ENCODE results near the gene LPIN1.
A peak's percentile ranks its signal among the peaks of the same experiment; 100 is the strongest.

LPIN1 gene

DNA sequence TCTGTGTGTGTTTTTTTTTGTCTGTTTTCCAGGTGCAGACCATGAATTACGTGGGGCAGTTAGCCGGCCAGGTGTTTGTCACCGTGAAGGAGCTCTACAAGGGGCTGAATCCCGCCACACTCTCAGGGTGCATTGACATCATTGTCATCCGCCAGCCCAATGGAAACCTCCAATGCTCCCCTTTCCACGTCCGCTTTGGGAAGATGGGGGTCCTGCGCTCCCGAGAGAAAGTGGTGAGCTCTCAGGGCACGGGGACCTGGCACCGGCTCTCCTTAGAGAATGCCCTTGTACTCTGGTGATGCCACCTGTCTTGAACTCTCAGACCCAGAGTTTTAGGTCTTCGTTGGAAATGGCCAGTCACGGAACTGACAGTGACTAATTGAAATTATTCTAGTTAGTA, 19.1 kb downstream of the LPIN1 start:
- no peak for DNase-seq

DNA sequence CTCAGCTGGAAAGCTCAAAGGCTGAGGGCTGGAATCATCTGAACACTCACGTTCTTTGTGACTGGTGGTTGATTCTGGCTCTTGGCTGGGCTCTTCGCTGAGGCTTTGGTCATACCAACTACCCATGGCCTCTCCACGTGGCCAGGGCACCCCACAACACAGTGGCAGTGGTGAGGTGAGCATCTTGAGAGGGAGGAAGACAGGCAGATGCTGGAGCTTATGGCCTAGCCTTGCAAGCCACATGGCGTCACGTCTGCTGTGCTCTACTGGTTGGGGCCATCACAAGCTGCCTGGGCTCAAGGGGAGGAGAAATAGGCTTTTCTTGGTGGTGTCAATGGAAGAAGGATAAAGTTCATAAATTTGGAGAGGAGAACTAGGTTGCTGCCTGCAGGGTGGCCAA, 19.6 kb downstream of the LPIN1 start:
- no peak for DNase-seq

DNA sequence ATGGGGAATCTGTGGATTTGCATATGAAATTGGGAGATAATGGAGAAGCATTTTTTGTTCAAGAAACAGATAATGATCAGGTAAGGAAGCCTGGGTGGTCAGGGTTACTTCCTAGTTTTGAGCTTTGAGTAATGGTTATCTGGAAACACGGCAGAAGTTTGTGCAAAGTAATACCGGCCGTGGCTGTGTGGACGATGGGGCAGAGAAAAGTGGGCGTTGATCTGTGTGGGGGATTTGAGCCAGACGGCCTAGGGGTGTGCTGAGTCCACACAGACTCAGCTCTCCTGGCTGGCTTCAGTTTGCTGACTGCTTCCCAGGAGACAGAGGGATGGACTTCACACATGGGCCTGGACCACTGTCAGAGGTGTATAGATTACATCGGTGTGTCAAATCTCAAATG, 21.3 kb downstream of the LPIN1 start:
- DNase-seq = no peak

DNA sequence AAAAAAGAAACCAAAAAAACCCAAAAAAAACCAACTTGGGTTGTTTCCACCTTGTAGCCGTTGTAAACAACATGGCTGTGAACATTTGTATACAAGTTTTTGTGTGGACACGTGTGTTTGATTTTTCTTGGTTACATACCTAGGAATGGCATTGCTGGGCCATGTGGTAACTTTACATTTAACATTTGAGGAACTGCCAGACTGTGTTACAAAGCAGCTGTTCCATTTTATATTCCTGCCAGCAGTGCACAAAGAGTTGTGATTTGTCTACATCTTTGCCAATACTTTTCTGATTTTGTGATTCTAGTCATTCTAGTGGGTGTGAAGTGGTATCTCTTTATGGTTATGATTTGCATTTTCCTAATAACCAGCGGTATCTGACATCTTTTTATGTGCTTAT, 22.5 kb downstream of the LPIN1 start:
- no peak for DNase-seq

DNA sequence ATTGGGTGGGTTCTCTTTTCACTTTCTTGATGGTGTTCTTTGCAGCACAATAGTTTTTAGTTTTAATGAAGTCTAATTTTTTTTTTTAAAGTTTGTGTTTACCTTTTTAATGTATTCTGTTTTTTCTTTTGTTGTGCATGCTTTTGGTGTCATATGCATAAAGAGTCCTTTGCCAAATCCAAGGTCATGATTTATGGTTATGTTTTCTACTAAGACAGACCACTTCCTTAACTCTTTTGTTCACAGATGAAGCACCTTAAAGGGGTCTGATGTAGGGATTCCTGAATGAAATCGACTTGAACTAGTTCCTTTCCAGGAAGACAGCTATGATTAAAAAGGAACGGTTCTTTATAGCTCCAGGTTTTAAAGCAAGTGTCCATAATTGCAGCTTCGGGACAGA, 23.1 kb downstream of the LPIN1 start:
- no peak for DNase-seq

DNA sequence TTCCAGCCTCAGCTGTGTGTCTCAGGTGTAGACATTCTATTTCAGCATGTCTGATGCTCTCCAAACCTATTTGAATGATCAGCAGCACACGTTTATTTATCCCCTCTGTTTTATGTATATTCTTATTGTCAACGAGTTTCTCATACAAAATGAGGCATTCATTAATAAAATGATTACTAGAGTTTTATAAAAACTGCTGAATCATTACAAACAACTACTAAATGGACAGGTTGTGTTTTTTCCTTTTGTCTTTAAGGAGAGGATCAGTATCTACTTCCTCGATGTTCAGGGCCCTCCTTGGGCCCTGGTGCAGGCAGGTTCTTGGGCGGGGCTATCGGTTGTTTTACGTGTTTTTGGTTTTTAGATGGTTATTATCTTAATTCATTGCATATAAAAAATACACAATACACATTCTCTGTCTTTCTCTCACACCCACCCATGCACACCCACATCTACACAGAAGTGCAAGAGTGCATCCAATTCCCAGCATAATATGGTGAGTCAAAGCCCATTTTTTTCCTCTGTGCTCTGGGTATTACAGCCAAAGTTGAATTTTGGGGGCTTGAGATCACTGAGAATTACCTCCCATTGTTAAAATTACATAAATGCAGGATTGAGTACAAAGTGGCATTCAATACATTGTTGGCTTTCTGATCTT, 24.2 kb downstream of the LPIN1 start:
- DNase-seq = no peak

DNA sequence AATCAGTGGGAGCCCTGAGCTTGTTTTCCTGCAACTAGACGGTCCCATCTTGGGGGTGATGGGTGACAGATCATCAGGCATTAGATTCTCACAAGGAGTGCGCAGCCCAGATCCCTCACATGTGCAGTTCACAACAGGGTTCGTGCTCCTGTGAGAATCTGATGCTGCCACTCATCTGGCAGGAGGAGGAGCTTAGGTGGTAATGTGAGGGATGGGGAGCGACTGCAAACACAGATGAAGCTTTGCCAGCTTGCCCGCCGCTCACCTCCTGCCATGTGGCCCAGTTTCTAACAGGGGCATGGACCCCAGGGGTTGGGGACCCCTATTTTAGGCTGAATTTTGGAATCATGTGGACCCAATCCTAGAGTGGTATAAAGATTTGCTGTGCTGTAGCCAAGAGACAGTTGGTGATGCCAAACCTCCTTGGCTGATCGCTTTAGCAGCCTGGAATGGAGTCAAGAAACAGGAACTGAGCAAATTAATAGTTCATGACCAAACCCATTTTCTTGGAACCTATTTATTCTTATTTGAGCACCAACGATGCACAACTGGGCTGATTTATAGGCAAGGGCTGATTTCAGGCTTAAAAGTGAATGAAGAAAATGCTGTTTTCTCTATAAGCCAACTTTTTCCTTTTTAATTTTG, 25.7 kb downstream of the LPIN1 start:
- DNase-seq = no peak

DNA sequence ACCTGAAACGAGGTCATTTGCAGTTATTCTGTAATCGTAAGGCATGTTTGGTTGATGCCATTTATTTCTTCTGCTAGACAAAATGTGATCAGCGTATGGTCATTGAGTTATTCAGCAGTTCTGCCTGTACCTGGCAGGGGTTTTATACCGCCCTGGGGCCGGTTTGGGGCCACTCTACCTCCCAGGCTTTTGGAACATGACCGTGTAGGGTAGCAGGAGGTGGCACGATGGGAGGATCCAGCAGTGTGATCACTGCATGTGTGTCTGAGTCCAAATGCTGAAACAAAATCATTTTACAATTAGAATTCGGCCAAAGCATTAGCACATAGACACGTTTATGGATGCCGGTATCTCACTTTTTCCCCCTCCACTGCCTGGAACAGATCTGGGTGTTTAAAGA, 26.7 kb downstream of the LPIN1 start:
- no peak for DNase-seq

DNA sequence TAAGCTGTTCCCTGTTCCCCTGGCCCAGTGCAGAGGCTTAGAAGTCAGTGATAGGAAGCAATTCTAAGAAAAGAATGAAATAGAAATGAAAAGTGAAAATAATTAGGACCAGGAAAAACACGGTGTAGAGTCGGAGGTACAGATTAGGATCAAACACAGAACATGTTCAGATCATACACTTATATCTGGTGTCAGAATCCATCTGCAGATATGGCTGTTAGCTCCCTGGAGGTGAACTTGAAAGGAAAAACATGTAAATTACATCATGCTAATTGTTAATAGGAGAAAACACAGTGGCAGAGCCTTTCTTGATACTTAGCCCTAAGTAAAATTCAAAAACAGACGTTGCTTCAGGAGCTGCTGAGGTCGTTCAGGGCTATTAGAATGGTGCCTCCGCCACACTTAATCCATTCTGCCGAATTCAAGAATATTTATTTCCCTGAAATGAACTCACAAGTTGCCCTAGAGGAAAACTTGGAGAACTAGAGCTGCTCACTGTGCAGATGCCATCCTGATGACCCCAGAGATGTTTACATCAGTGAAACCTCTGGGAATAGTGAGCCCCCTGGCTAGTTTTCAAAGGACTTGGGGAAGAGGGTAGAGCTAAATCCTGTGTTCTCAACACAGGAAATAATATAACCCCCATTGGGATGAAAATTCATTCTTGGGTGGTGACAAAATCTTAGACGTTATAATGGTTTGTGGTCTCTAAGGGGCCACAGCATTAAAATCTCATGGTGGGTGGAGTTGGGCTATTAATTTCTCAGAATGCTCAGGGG, 27.5 kb downstream of the LPIN1 start:
- DNase-seq = no peak

DNA sequence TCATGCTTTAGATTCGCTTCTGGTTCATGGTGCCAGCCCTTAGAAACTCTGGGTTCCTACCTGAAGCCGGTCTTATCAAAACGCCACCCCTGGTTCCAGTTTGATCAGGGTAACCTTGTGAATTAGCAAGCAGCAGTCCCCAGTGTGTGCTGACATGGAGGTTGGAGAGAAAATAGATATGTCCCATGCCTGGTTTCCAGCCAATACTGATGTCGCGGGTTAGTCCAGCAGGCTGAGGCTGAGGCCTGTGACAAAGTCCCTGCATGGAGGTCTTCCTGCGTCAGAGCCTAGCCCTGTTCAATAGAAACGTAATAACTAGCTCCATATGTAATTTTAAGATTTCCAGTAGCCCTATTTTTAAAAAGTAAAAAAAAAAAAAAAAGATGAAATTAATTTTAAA, 28.2 kb downstream of the LPIN1 start:
- DNase-seq = no peak

DNA sequence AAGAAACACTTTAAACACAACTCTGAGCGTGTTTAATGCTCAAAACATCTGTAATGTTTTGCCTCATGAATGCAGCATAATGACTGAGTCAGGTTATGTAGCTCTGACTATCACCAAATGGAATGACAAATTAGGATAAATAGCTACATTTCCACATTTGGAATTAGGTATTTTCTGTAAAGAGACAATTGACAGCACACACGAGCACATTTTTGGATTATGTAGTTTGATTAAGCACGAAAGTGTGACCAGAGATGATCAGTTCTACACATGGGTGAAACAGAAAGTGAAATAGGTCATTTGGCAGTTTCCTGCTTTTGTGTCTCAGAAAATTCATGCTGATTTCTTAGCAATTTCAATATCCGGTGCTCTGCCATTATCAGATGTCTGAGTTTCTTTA, 29.0 kb downstream of the LPIN1 start:
- DNase-seq = no peak

DNA sequence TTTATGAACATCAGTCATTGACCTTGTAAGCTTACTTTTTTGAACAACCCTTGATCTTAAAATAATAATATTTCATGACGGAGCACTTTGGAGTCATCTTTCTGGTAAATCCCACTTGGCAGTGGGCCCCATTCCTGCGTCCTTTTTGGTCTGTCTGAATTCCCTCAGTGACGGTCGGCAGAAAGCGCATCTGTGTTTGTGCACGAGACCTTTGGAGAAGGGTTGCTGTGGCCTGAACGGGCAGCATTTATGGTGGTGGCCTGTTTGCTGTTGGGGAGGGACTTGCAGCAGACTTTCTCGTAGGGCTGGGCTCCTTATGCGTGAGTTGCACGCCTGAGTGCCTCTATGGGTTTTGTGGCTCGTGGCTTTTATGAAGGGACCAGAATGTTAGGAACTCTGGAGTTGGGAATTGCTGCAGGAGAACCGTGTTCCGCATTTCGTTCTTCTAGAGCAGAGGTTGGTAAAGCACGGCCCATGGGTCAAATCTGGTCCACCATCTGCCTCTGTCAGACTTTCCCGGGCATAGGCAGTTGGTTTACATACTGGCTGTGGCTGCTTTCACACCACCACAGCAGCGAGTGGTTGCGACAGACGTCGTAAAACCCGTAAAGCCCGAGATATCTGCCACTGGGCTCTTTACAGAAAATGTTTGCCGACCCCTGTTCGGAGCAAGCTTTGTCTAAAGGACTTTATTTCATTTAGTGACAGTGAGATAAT, 30.8 kb downstream of the LPIN1 start:
- no peak for DNase-seq

DNA sequence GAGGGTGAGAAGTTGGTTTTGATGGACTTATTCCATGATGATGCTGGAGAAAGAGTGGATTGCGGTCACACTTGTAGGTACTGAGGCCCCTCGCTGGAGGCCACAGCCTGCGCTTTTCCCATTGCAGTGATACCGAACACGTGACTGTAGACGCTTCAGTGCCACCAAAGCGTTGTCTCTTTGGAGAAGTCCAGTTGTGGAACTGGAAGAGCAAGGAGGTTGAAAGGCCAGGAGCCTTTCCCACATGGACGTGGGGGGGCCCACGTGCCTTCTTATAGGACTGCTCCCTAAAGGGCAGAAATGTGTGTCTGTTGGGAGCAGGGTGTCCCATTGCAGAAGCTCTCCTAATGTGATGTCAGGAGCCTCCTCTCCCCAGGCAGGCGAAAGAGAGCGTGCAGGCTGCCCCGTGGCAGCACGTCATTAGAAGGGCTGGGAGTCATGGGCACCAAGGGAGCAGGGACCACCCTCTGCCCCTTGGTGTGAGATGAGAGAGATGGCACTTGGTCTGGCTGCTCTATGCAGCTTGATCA, 31.5 kb downstream of the LPIN1 start:
- DNase-seq = no peak

DNA sequence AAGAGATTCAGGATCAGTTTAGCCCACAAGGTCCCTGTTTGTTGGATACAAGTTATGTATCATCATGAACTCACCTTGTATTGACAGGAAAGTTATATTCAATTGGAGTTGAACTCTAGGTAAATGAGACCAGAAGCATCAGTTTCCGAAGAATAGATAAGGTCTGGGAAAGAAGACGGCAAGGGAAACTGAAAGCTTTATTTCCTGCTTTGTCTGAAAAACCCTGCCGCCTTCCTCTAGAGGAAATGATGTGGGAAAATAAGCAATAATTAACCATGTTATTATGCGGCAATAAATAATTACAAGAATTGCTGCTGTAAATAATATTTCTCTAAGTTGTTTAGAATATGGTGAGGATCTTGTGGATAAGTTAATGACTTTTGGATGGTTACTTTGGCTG, 32.0 kb downstream of the LPIN1 start:
- no peak for DNase-seq

DNA sequence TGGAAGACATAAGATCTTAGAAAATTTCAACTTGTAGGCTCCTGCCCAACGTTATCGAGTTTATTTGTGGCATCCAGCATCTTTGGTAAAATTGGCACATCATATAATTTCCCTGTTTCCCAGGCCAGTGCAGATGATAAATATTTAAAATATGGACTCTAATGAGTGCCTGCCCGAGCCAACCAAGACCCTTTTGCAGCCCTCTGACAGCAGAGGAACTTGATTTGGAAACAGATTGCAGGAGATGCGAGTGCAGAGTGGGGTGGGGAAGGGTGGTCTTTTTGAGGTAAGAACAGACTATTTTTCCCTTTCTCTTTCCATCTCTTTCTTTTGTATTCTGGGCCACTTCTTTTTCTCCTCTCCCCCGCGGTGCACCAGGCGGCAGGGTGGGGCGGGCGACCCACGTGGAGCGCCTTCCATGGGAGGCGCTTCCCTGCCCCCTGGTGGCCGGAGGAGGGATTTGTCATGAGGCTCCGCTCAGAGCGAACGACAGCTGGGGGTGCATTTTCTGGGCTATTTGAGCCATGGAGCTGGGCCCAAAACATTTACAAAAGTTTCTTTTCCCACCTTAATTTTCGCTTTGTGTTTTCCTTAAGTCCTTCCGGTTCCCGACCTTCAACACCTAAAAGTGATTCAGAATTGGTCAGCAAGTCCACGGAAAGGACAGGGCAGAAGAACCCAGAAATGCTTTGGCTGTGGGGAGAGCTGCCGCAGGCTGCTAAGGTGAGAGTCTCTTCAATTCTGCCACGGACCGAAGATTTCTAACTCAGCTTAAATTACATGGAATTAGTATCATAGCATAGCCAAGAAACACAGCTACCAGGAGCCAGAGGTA, 32.7 kb downstream of the LPIN1 start:
- peak; percentile 80 for DNase-seq

DNA sequence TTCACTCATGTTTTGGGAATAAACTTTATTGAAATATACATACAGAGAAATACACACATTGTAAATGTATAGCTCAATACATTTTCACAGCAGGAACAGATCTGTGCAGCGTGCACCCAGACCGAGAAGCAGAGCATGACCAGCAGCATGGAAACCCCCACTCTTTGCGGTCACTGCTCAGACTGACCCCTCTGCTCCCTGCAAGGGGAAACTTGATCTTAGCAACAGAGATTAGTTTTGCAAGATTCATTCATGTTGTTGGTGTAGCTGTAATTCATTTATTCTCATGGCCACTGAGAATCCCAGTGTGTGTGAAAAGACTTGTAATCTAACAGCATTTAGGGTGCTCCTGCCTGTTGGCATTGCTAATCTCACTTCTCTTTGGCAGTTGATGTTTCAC, 35.2 kb downstream of the LPIN1 start:
- no peak for DNase-seq

DNA sequence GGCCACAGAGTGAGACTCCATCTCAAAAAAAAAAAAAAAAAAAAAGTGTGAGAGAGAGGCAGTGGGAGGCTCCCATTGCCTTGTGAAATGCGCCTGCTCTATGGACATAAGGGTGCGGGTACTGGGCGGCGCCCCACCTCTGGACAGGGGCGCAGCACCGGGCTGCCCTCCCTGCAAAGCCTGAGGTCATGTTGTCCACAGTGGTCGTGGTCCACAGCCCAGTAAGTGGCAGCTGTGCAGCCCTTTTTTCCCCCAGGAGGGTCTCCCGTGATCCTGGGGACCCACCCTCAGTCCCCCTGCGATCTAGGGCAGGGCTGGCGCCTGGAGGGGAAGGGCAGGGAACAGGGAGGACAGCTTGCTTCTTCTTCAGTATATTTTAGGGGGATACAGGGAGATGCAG, 37.8 kb downstream of the LPIN1 start:
- no peak for DNase-seq

DNA sequence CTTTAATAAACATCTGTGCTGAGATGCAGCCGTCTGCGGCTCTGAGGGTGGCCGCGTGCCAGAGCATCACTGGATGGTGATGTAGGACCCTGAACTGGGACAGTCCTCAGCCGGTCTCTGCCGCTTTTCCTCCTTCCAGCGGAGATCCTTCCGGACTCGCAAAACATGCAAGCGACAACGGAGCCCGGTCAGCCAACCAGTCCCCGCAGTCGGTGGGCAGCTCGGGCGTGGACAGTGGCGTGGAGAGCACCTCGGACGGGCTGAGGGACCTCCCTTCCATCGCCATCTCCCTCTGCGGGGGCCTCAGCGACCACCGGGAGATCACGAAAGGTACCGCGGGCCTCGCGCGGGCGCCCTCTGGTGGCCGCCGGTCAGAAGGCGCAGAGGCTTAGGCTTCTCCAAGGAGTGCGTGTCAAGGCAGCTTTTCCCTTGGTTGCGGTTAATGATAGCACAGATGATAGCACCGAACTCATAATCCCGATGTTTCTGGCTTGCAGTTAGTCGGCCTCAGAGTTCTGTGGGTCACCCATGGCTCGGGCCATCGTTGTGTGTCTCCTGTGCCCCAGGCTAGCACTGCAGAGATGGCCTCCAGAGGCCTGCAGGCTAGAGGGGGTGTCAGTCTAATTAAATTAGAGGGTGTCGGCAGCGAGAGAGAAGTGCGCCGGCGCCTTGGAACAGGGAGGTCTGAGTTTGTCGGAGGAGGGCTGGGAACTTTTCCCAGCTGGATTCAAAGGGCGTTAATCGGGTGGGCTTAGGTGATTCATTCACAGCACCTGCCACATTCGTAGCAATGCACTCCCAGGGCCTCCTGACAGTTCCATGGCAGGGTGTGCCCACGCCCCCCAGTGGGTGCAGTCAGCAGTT, 38.5 kb downstream of the LPIN1 start:
- peak; percentile 16 for DNase-seq

DNA sequence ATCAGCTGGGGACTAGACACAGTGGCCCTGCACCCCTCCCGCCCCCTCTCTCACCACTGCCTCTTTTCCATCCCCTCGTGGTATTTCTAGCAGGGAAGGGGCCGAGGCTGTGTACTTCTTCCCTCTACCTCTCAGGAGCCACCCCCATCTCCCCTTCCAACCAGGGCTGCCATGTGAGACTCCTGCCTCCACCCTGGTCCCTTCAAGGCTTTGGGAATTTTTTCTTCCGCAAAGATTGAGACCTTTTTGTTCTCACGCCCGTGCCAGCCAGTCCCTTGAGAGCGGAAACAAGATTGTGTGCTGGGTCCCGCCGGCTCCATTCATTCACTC, 39.1 kb downstream of the LPIN1 start:
- DNase-seq = no peak

DNA sequence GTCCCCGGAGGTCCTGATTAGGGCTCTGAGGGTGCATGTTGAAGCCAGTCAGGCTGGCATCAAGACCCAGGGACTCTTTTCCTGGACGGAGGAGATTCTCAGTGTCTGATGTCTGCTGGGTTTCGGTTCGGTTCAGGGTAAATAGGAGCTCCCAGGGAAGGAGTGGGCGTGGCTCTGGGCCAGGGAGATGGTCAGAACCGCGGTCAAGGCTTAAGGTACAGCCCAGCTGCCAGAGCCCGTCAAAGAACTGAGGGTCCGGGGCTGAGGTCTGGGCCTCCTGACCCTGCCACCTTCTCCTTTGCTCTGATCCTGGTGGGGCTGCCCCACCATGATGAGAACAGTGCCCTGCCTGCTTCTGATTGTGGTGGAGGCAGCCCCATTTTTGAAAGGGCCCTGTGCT, 39.8 kb downstream of the LPIN1 start:
- no peak for DNase-seq

DNA sequence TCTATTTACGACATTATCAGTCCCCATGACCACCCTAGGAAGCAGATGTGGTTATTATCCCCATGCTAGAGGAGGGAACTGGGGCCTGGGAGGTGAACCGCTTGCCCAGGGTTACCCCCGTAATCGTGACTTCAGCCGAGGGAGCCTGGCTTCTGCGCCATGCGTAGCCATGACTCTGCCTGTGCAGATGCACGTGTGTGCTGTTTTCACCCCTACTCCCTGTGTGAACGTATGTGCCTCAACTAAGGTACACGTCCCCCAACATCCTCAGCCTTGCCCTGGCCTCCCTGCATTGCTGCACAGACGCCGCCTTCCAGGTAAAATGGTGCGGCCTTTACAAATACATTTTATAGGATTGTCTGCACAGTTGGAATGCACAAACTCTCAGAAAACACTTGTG, 40.2 kb downstream of the LPIN1 start:
- no peak for DNase-seq

DNA sequence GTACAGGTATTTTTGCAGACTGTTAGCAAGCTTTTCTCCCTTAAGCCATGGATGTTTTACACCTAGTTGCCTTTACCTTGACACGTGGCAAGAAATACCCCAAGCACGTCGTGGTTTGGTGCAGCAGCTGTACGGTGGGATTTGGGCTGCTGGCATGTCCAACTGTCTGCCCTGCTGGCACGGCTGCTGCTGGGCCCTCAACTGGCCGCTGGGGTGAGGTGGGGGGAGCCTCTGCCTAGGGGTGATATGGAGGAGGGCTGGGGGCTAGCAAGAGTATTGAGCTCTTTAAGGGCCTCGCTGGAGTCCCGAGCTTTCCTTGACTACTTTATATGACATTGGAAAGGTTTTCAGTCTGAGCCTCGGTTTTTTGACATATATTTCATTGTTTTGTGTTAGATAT, 41.6 kb downstream of the LPIN1 start:
- DNase-seq = no peak
